K562 (cell line): ENCODE data around the gene TEX51. TPM values are rescaled to one million over a fixed set of nuclear protein-coding genes. Genes with fewer than 3 reads are reported as not detected.

ENCODE experiments used
- ATAC-seq: fragments of 200-7000 bp; cut with Tn5 transposase; 3 replicates; pipeline ENCODE4 v1.9.1; 2020; ENCODE audit warnings: moderate library complexity
- BruUV-seq: library from RNA; stranded (reverse); fragments of 400-500 nt; replicated peaks from 2 replicates; lab custom pipeline; 2021; lab: Mats Ljungman, UMichigan
- CTCF ChIA-PET: fragments of 300-600 bp; formaldehyde crosslinking; extraction: SDS; loops from one replicate; lab custom pipeline; 2021; ENCODE audit warnings: low intra/inter-chr PET ratio; lab: Yijun Ruan, JAX
- POLR2A ChIA-PET: fragments of 300-600, 350-650 bp; sonication (Branson Sonifier 250); formaldehyde crosslinking; extraction: SDS; loops from one replicate; lab custom pipeline; 2021; ENCODE audit warnings: antibody characterized with exemption, inconsistent platforms; lab: Yijun Ruan, JAX
- DNase-seq, 4 experiments: peaks; one replicate each; pipeline versions ENCODE4 v3.0.0 to v3.0.0-alpha.2; 2011 to 2018; ENCODE audit warnings: low spot score in 3 of 4, mixed read lengths in 3 of 4; ENCODE audit errors: extremely low read depth in 1 of 4
- FAIRE-seq: peaks from 2 replicates; lab custom pipeline; 2011; peaks lifted over from hg19 to GRCh38; lab: Jason Lieb, UNC
- H2AFZ ChIP-seq: 2 replicates; pipeline ENCODE4 v1.6.0; 2011; ENCODE audit warnings: low read depth, low read length, control low read depth, inconsistent platforms
- H3K27ac ChIP-seq: fragments of 200-600 bp; 3 replicates; pipeline ENCODE4 v1.8.0; 2011; ENCODE audit warnings: low read depth, mild to moderate bottlenecking, control low read depth, inconsistent platforms, low read length, moderate library complexity, mixed read lengths; ENCODE audit errors: extremely low read depth
- H3K27me3 ChIP-seq, 2 experiments: fragments of 300-600 bp in 1 of 2; 2 replicates in 1 of 2; 3 replicates in 1 of 2; pipeline versions ENCODE4 v1.6.0 to v1.8.0; 2011; ENCODE audit warnings: inconsistent platforms in 2 of 2, low read length in 2 of 2, mild to moderate bottlenecking in 1 of 2, mixed read lengths in 1 of 2, moderate library complexity in 1 of 2; ENCODE audit not compliant: control insufficient read depth in 2 of 2, insufficient read depth in 2 of 2
- H3K36me3 ChIP-seq: fragments of 300-600 bp; 3 replicates; pipeline ENCODE4 v1.8.0; 2011; ENCODE audit warnings: mild to moderate bottlenecking, low read length, inconsistent platforms; ENCODE audit not compliant: control insufficient read depth, insufficient read depth
- H3K4me1 ChIP-seq, 2 experiments: fragments of 200-600 bp in 1 of 2; replicated peaks in 1 of 2; 2 replicates in 1 of 2; 3 replicates in 1 of 2; pipeline versions ENCODE4 v1.5.1 to v1.8.0; 2011; ENCODE audit warnings: inconsistent platforms in 2 of 2, low read length in 2 of 2, mild to moderate bottlenecking in 1 of 2, mixed read lengths in 1 of 2, moderate library complexity in 1 of 2; ENCODE audit not compliant: control insufficient read depth in 2 of 2, insufficient read depth in 2 of 2
- H3K4me2 ChIP-seq: 2 replicates; pipeline ENCODE4 v1.6.1; 2011; ENCODE audit warnings: low read length, control low read depth, inconsistent platforms, mixed read lengths; ENCODE audit not compliant: insufficient read depth
- H3K4me3 ChIP-seq: fragments of 200-600 bp; sonication (generic), shearing (Covaris generic); 2 replicates; pipeline ENCODE4 v1.5.1; 2016; ENCODE audit warnings: control low read depth, inconsistent platforms
- H3K79me2 ChIP-seq: fragments of 200-600 bp; 3 replicates; pipeline ENCODE4 v1.8.0; 2011; ENCODE audit warnings: low read length, inconsistent platforms; ENCODE audit not compliant: control insufficient read depth, insufficient read depth
- H3K9ac ChIP-seq, 2 experiments: 2 replicates each; pipeline versions ENCODE4 v1.6.0 to v1.6.1; 2011; ENCODE audit warnings: low read depth in 2 of 2, low read length in 2 of 2, control low read depth in 1 of 2, inconsistent platforms in 1 of 2, mild to moderate bottlenecking in 1 of 2, mixed read lengths in 1 of 2; ENCODE audit not compliant: insufficient read depth in 1 of 2
- H3K9me1 ChIP-seq: one replicate; pipeline ENCODE4 v1.6.0; 2011; ENCODE audit warnings: inconsistent platforms, mild to moderate bottlenecking, low read length, moderate library complexity; ENCODE audit not compliant: control insufficient read depth, insufficient read depth
- H3K9me3 ChIP-seq: replicated peaks from 2 replicates; pipeline ENCODE4 v1.5.1; 2011; ENCODE audit warnings: low read depth, low read length, inconsistent platforms; ENCODE audit not compliant: control insufficient read depth, insufficient read depth
- H4K20me1 ChIP-seq: replicated peaks from 2 replicates; pipeline ENCODE4 v1.6.1; 2011; ENCODE audit warnings: low read length, inconsistent platforms, mixed read lengths; ENCODE audit not compliant: control insufficient read depth, insufficient read depth
- EP400 ChIP-seq: fragments of 450-650 bp; IDR thresholded peaks from 2 replicates; pipeline ENCODE4 v1.6.1; 2017; ENCODE audit warnings: antibody characterized with exemption, mild to moderate bottlenecking, moderate library complexity
- LARP7 ChIP-seq: fragments of 450-650 bp; IDR thresholded peaks from 2 replicates; pipeline ENCODE4 v1.6.1; 2016
- MAZ ChIP-seq, 2 experiments: fragments of 450-650 bp in 1 of 2; sonication (generic) in 1 of 2; formaldehyde crosslinking; IDR thresholded peaks in 1 of 2; conservative IDR thresholded peaks in 1 of 2; 2 replicates each; pipeline versions ENCODE4 v1.4.0 to v1.5.0; 2020; ENCODE audit warnings: mild to moderate bottlenecking in 1 of 2, missing genetic modification reagents in 1 of 2
- NBN ChIP-seq: fragments of 450-650 bp; IDR thresholded peaks from 2 replicates; pipeline ENCODE4 v1.6.1; 2016; ENCODE audit warnings: low read depth, mild to moderate bottlenecking
- PURB ChIP-seq: sonication (generic); formaldehyde crosslinking; IDR thresholded peaks from 2 replicates; pipeline ENCODE4 v1.9.0; 2021; ENCODE audit warnings: low read depth, mild to moderate bottlenecking, missing genetic modification reagents
- RAD51 ChIP-seq: fragments of 450-650 bp; IDR thresholded peaks from 2 replicates; pipeline ENCODE4 v1.7.1; 2016; ENCODE audit warnings: low read depth, mild to moderate bottlenecking, borderline replicate concordance
- SMAD2 ChIP-seq: fragments of 150-350 bp; IDR thresholded peaks from 2 replicates; pipeline ENCODE4 v1.6.1; 2014; ENCODE audit warnings: low read depth, mild to moderate bottlenecking, low read length
- TARDBP ChIP-seq: fragments of 450-650 bp; IDR thresholded peaks from 2 replicates; pipeline ENCODE4 v1.6.1; 2016
- ZFP91 ChIP-seq: sonication (generic); formaldehyde crosslinking; IDR thresholded peaks from 2 replicates; pipeline ENCODE4 v1.8.0; 2022; ENCODE audit warnings: mild to moderate bottlenecking, missing genetic modification reagents
- ZFX ChIP-seq: sonication (generic); formaldehyde crosslinking; IDR thresholded peaks from 2 replicates; pipeline ENCODE4 v1.8.0; 2022; ENCODE audit warnings: mild to moderate bottlenecking, missing genetic modification reagents, moderate library complexity
- ZNF75A ChIP-seq: fragments of 450-650 bp; formaldehyde crosslinking; IDR thresholded peaks from 2 replicates; pipeline ENCODE4 v1.4.0; 2020; ENCODE audit warnings: mild to moderate bottlenecking
- WGBS: fragments of 100-300 bp; shearing (Covaris generic); methylation state at CpG from one replicate; pipeline ENCODE4 v1.1.6; 2016; ENCODE audit warnings: low coverage, mixed read lengths; ENCODE audit not compliant: insufficient coverage; ENCODE audit errors: missing lambda C conversion rate; 5-methylcytosine and 5-hydroxymethylcytosine counted together
- in situ Hi-C: fragments of 300-500 bp; cut with MboI; formaldehyde crosslinking; loops from 4 replicates; pipeline ENCODE4 v1.15.0; 2018; ENCODE audit warnings: inconsistent platforms, mixed read lengths
- intact Hi-C: fragments of 100-400 bp; cut with micrococcal nuclease; formaldehyde crosslinking; loops from 2 replicates; pipeline ENCODE4 v1.14.2; 2022
- polyA plus RNA-seq, 8 experiments: library from polyadenylated mRNA; depleted of rRNA in 4 of 8; stranded (reverse) in 5 of 8; unstranded in 3 of 8; fragments of >200 nt; fragmentation: Nextera tagmentation in 2 of 8; fragmentation: Illumina TruSeq in 1 of 8; extraction: Ambion mirVana in 2 of 8; extraction: Trizol in 1 of 8; gene quantifications; 2 replicates each; pipeline versions ENCODE4 v1.2.1 to v1.2.3, GENCODE V29; 2011 to 2014; ENCODE audit warnings: inconsistent platforms in 1 of 8, missing spikeins in 1 of 8
- total RNA-seq, 7 experiments: library from RNA; depleted of rRNA in 6 of 7; stranded (reverse); fragments of >200 nt in 6 of 7; fragmentation: Illumina TruSeq in 2 of 7; extraction: Trizol in 2 of 7; gene quantifications; 2 replicates each; pipeline versions ENCODE4 v1.2.1 to v1.2.3, GENCODE V29; 2011 to 2021; ENCODE audit warnings: low replicate concordance in 1 of 7

TEX51 gene
- total and polyA plus RNA-seq, 9 of the 15 experiments (the other 6 are each of a cell fraction or from before 2014, with no cell fraction given): not detected

GRCh38 chr2:126949775-126950174, 51.1 kb downstream of the TEX51 start:
- Histone ChIP-seq H3K9ac (no peak overlapping the region), H3K27ac (no peak overlapping the region), H2AFZ (no peak overlapping the region), H3K9me1 (no peaks in the 10 kb centered on the region), H3K36me3 (no peaks in the 10 kb centered on the region), H4K20me1 (no peaks in the 10 kb centered on the region), H3K9me3 (no peaks in the 10 kb centered on the region), H3K4me2 (no peak overlapping the region), H3K27me3 (no peaks in the 10 kb centered on the region; a peak in 1 of 5 replicates), H3K79me2 (no peaks in the 10 kb centered on the region), H3K4me3 (no peak overlapping the region), H3K4me1 (no peaks in the 10 kb centered on the region)
- ATAC-seq: no peak
- under 1% methylated on average over 9 of the region's 9 CpGs for WGBS
- CTCF ChIA-PET: no interaction called here
- intact Hi-C loops (no loop called here), in situ Hi-C loops (no loop called here)
- no peak for FAIRE-seq
- no peak for DNase-seq
- TF ChIP-seq ZFP91 (CRISPR knock-in tag) (no peak), ZNF75A (CRISPR knock-in tag) (no peak), RAD51 (no peak), SMAD2 (no peak), EP400 (no peak), ZFX (CRISPR knock-in tag) (no peak), PURB (no peak), NBN (no peak), MAZ (CRISPR knock-in tag; conservative IDR thresholded peaks at IDR 0.05 in 1 of 2, IDR thresholded peaks at IDR 0.05 in 1 of 2) (no peak), TARDBP (no peak), LARP7 (no peak)
- no TSS peak for BruUV-seq
- POLR2A ChIA-PET: no interaction called here
